H1 (cell line): ENCODE results near the gene GLO1. TPM values are rescaled to one million over a fixed set of nuclear protein-coding genes. Genes with fewer than 3 reads are reported as not detected.

Experiments used
- CTCF ChIA-PET: fragments of 300-600 bp; sonication (Branson Sonifier 250); formaldehyde crosslinking; loops from one replicate; lab custom pipeline; 2021; ENCODE audit not compliant: partially characterized antibody; lab: Charles Lee
- POLR2A ChIA-PET: fragments of 300-600 bp; sonication (Branson Sonifier 250); formaldehyde crosslinking; loops from one replicate; lab custom pipeline; 2021; ENCODE audit warnings: inconsistent platforms; ENCODE audit not compliant: partially characterized antibody; lab: Charles Lee
- DNase-seq, 2 experiments: peaks; one replicate each; pipeline versions ENCODE4 v3.0.0 to v3.0.0-alpha.2; 2010 to 2022; ENCODE audit warnings: low spot score in 2 of 2, low read depth in 1 of 2, mixed read lengths in 1 of 2
- FAIRE-seq: peaks from 2 replicates; lab custom pipeline; 2011; peaks lifted over from hg19 to GRCh38; lab: Jason Lieb, UNC
- H2AFZ ChIP-seq: 2 replicates; pipeline ENCODE4 v1.8.1; 2012; ENCODE audit warnings: low read length, inconsistent platforms
- H2AK5ac ChIP-seq: 2 replicates; pipeline ENCODE4 v1.6.1; 2013; ENCODE audit warnings: low read depth, low read length
- H2BK120ac ChIP-seq: replicated peaks from 2 replicates; pipeline ENCODE3; 2013; ENCODE audit warnings: low read depth, low read length, inconsistent platforms
- H2BK12ac ChIP-seq: 2 replicates; pipeline ENCODE4 v1.6.1; 2013; ENCODE audit warnings: low read depth, low read length
- H2BK15ac ChIP-seq: 2 replicates; pipeline ENCODE4 v1.6.1; 2013; ENCODE audit warnings: low read length
- H2BK20ac ChIP-seq: 2 replicates; pipeline ENCODE4 v1.6.1; 2013; ENCODE audit warnings: low read length
- H2BK5ac ChIP-seq: 2 replicates; pipeline ENCODE4 v1.6.1; 2013; ENCODE audit warnings: low read depth, low read length
- H3K14ac ChIP-seq: 2 replicates; pipeline ENCODE4 v1.6.1; 2013; ENCODE audit warnings: inconsistent platforms; ENCODE audit not compliant: insufficient read length
- H3K18ac ChIP-seq: 2 replicates; pipeline ENCODE4 v1.6.1; 2013; ENCODE audit warnings: low read length; ENCODE audit errors: extremely low read depth
- H3K23ac ChIP-seq: 2 replicates; pipeline ENCODE4 v1.6.1; 2013; ENCODE audit warnings: inconsistent platforms; ENCODE audit not compliant: insufficient read length
- H3K23me2 ChIP-seq: 2 replicates; pipeline ENCODE4 v1.6.1; 2013; ENCODE audit warnings: low read depth, low read length
- H3K27ac ChIP-seq: 2 replicates; pipeline ENCODE4 v1.6.1; 2011; ENCODE audit warnings: low read depth, low read length, inconsistent platforms
- H3K27me3 ChIP-seq, 4 experiments: replicated peaks in 1 of 4; 1 replicate in 1 of 4; 2 replicates in 3 of 4; pipeline versions ENCODE4 v1.6.1 to v1.8.1; 2011 to 2013; ENCODE audit warnings: low read length in 3 of 4, mild to moderate bottlenecking in 3 of 4, inconsistent platforms in 2 of 4, mixed read lengths in 2 of 4, moderate library complexity in 1 of 4; ENCODE audit not compliant: control insufficient read depth in 3 of 4, insufficient read depth in 3 of 4; ENCODE audit errors: extremely low read depth in 1 of 4
- H3K36me3 ChIP-seq, 4 experiments: 2 replicates each; pipeline versions ENCODE4 v1.6.1 to v1.8.1; 2011 to 2013; ENCODE audit warnings: mild to moderate bottlenecking in 4 of 4, low read length in 3 of 4, moderate library complexity in 2 of 4, control low read depth in 1 of 4, inconsistent platforms in 1 of 4; ENCODE audit not compliant: insufficient read depth in 4 of 4, control insufficient read depth in 2 of 4
- H3K4ac ChIP-seq: replicated peaks from 2 replicates; pipeline ENCODE3; 2013; ENCODE audit warnings: low read length, low read depth, mixed read lengths, inconsistent platforms; ENCODE audit not compliant: insufficient read length
- H3K4me1 ChIP-seq, 4 experiments: replicated peaks in 1 of 4; 1 replicate in 1 of 4; 2 replicates in 3 of 4; pipeline versions ENCODE4 v1.6.1 to v1.8.1; 2011 to 2013; ENCODE audit warnings: low read length in 3 of 4, inconsistent platforms in 2 of 4, mixed read lengths in 1 of 4; ENCODE audit not compliant: insufficient read depth in 4 of 4, control insufficient read depth in 3 of 4
- H3K4me2 ChIP-seq, 2 experiments: 2 replicates each; pipeline versions ENCODE4 v1.6.1 to v1.8.1; 2011 to 2013; ENCODE audit warnings: low read depth in 2 of 2, low read length in 2 of 2, control low read depth in 1 of 2, inconsistent platforms in 1 of 2, mild to moderate bottlenecking in 1 of 2; ENCODE audit not compliant: insufficient read depth in 1 of 2
- H3K4me3 ChIP-seq, 4 experiments: fragments of 200-600, 300-600 bp in 1 of 4; sonication (generic), shearing (Covaris generic), sonication (Bioruptor Twin) in 1 of 4; 2 replicates each; pipeline versions ENCODE4 v1.5.1 to v1.8.1; 2011 to 2016; ENCODE audit warnings: low read length in 4 of 4, low read depth in 3 of 4, control low read depth in 2 of 4, inconsistent platforms in 2 of 4, mild to moderate bottlenecking in 2 of 4, mixed read lengths in 1 of 4, moderate library complexity in 1 of 4; ENCODE audit not compliant: insufficient read depth in 2 of 4; ENCODE audit errors: extremely low read depth in 1 of 4
- H3K56ac ChIP-seq: replicated peaks from 2 replicates; pipeline ENCODE3; 2013; ENCODE audit warnings: low read depth, mild to moderate bottlenecking, mixed read lengths, low read length, inconsistent platforms; ENCODE audit not compliant: insufficient read length
- H3K79me1 ChIP-seq: 2 replicates; pipeline ENCODE4 v1.6.1; 2013; ENCODE audit warnings: low read depth, low read length, control low read depth
- H3K79me2 ChIP-seq, 2 experiments: 2 replicates each; pipeline versions ENCODE4 v1.6.1 to v1.8.1; 2012 to 2013; ENCODE audit warnings: low read length in 2 of 2, mild to moderate bottlenecking in 2 of 2, inconsistent platforms in 1 of 2; ENCODE audit not compliant: insufficient read depth in 2 of 2, control insufficient read depth in 1 of 2
- H3K9ac ChIP-seq, 4 experiments: replicated peaks in 1 of 4; 1 replicate in 1 of 4; 2 replicates in 3 of 4; pipeline versions ENCODE4 v1.6.1 to v1.8.1; 2011 to 2013; ENCODE audit warnings: low read depth in 3 of 4, low read length in 3 of 4, control low read depth in 2 of 4, mild to moderate bottlenecking in 2 of 4, moderate library complexity in 2 of 4, inconsistent platforms in 1 of 4; ENCODE audit errors: extremely low read depth in 1 of 4
- H3K9me3 ChIP-seq, 2 experiments: 2 replicates each; pipeline versions ENCODE4 v1.6.1 to v1.8.1; 2012 to 2013; ENCODE audit warnings: mild to moderate bottlenecking in 2 of 2, moderate library complexity in 2 of 2, control low read depth in 1 of 2, inconsistent platforms in 1 of 2, low read depth in 1 of 2, low read length in 1 of 2, mixed read lengths in 1 of 2; ENCODE audit not compliant: insufficient read depth in 2 of 2
- H4K20me1 ChIP-seq, 2 experiments: replicated peaks in 1 of 2; 2 replicates each; pipeline versions ENCODE3 to v1.8.1; 2011 to 2013; ENCODE audit warnings: inconsistent platforms in 2 of 2, low read length in 2 of 2, mild to moderate bottlenecking in 1 of 2; ENCODE audit not compliant: insufficient read depth in 2 of 2, control insufficient read depth in 1 of 2
- H4K5ac ChIP-seq: 2 replicates; pipeline ENCODE4 v1.6.1; 2013; ENCODE audit warnings: low read length, low read depth, mixed read lengths, inconsistent platforms; ENCODE audit not compliant: insufficient read length
- H4K8ac ChIP-seq: 2 replicates; pipeline ENCODE4 v1.8.0; 2013; ENCODE audit warnings: mild to moderate bottlenecking, moderate library complexity, low read length, inconsistent platforms; ENCODE audit not compliant: insufficient read depth; ENCODE audit errors: extremely low read depth
- H4K91ac ChIP-seq: replicated peaks from 2 replicates; pipeline ENCODE3; 2013; ENCODE audit warnings: low read length, mixed read lengths, inconsistent platforms; ENCODE audit not compliant: insufficient read length
- ATF2 ChIP-seq: IDR thresholded peaks from 2 replicates; pipeline ENCODE4 v1.6.1; 2012; ENCODE audit warnings: low read length, inconsistent platforms
- BRCA1 ChIP-seq: IDR thresholded peaks from 2 replicates; pipeline ENCODE4 v1.6.1; 2012; ENCODE audit warnings: low read depth, low read length, improper control_type of control experiment
- PHF8 ChIP-seq: fragments of 200-600 bp; sonication (generic); conservative IDR thresholded peaks from 2 replicates; pipeline ENCODE4 v1.7.1; 2012; ENCODE audit warnings: low read depth, mild to moderate bottlenecking, inconsistent platforms, low read length, moderate library complexity
- RBBP5 ChIP-seq: IDR thresholded peaks from 2 replicates; pipeline ENCODE4 v1.7.1; 2012; ENCODE audit warnings: low read depth, mild to moderate bottlenecking, inconsistent platforms, low read length, moderate library complexity, borderline replicate concordance
- RXRA ChIP-seq: IDR thresholded peaks from 2 replicates; pipeline ENCODE4 v1.6.1; 2011; ENCODE audit warnings: low read depth, mild to moderate bottlenecking, low read length, moderate library complexity; ENCODE audit not compliant: insufficient read depth
- SAP30 ChIP-seq: fragments of 300-600 bp; sonication (generic); IDR thresholded peaks from 2 replicates; pipeline ENCODE4 v1.7.1; 2012; ENCODE audit warnings: low read length, moderate library complexity, mild to moderate bottlenecking, inconsistent platforms; ENCODE audit not compliant: insufficient read depth, insufficient replicate concordance
- SP1 ChIP-seq: IDR thresholded peaks from 2 replicates; pipeline ENCODE4 v1.6.1; 2011; ENCODE audit warnings: low read depth, low read length
- TBP ChIP-seq: IDR thresholded peaks from 2 replicates; pipeline ENCODE4 v1.6.1; 2011; ENCODE audit warnings: low read depth, low read length, improper control_type of control experiment
- TCF12 ChIP-seq: IDR thresholded peaks from 2 replicates; pipeline ENCODE4 v1.6.1; 2011; ENCODE audit warnings: low read depth, mild to moderate bottlenecking, low read length
- WGBS, 2 experiments: shearing (Covaris generic) in 1 of 2; methylation state at CpG; one replicate each; pipeline versions ENCODE4 v1.1.6 to v1.1.7; 2013 to 2015; ENCODE audit warnings: low lambda C conversion rate in 2 of 2, mixed read lengths in 2 of 2, inconsistent platforms in 1 of 2, low coverage in 1 of 2, missing lambda C conversion rate in 1 of 2; ENCODE audit not compliant: insufficient replicate concordance in 2 of 2, insufficient coverage in 1 of 2, insufficient read length in 1 of 2; ENCODE audit errors: extremely low coverage in 1 of 2, missing lambda C conversion rate in 1 of 2; 5-methylcytosine and 5-hydroxymethylcytosine counted together
- polyA plus RNA-seq, 7 experiments: library from polyadenylated mRNA; depleted of rRNA in 3 of 7; stranded (reverse) in 5 of 7; unstranded in 2 of 7; fragments of >200 nt in 5 of 7; fragments of 200-250 nt in 2 of 7; gene quantifications; 1 replicate in 5 of 7; 2 replicates in 1 of 7; 4 replicates in 1 of 7; pipeline versions ENCODE4 v1.2.1 to v1.2.3, GENCODE V29; 2011 to 2013; ENCODE audit warnings: missing spikeins in 2 of 7, mixed read lengths in 2 of 7
- total RNA-seq: library from RNA; stranded (reverse); fragmentation: NEBNext Ultra II Directional; extraction: Animal tissue kit (Norgen Biotek cat#: 25700); gene quantifications from 2 replicates; pipeline ENCODE4 v1.2.1, GENCODE V29; 2021

Gene GLO1
- total and polyA plus RNA-seq, 2 of the 8 experiments (the other 6 are each of a cell fraction or from before 2014, with no cell fraction given), result 104 to 170 TPM

GRCh38 chr6:38703949-38704590 is 1.1 kb upstream of the GLO1 start:
- Histone ChIP-seq H3K23ac (no peak overlapping the region), H4K8ac (no peak overlapping the region), H3K23me2 (peaks cover 4% of the 10 kb centered on the region; the same call in 1 of the 2 replicates), H3K9ac (no peak overlapping the region), H3K36me3 (peaks cover 0 to 16% (median 3%) of the 10 kb centered on the region in 4 experiments; a peak in 2 of 8 replicates), H3K79me1 (no peaks in the 10 kb centered on the region), H3K27ac (no peak overlapping the region), H2BK15ac (no peak overlapping the region), H3K18ac (no peak overlapping the region), H2BK20ac (no peak overlapping the region), H3K27me3 (peaks cover 0 to 1% (median 0%) of the 10 kb centered on the region in 4 experiments; a peak in 1 of 7 replicates), H3K56ac (no peak overlapping the region), H3K4ac (no peak overlapping the region), H3K4me1 (no peaks in the 10 kb centered on the region), H2AFZ (no peak overlapping the region), H3K14ac (no peak overlapping the region), H3K9me3 (peaks cover 0 to 6% of the 10 kb centered on the region in 2 experiments; a peak in 1 of 4 replicates), H4K5ac (no peak overlapping the region), H3K4me3 (no peak overlapping the region), H2BK120ac (no peak overlapping the region), H2BK12ac (no peak overlapping the region), H3K4me2 (no peak overlapping the region), H4K20me1 (peaks cover 0 to 6% of the 10 kb centered on the region in 2 experiments), H4K91ac (no peak overlapping the region), H3K79me2 (peaks cover 3 to 27% of the 10 kb centered on the region in 2 experiments; a peak in 3 of 4 replicates), H2AK5ac (no peak overlapping the region), H2BK5ac (no peak overlapping the region)
- POLR2A ChIA-PET, result no interaction called here
- FAIRE-seq (no peak), DNase-seq (no peak)
- WGBS, 2 experiments, result 79% methylated on average over 5 of the region's 5 CpGs; no CpG with 5 or more reads in 1 of the 2 experiments
- CTCF ChIA-PET, result no interaction called here
- TF ChIP-seq TBP (no peak), PHF8 (no peak), SP1 (no peak), RBBP5 (no peak), SAP30 (no peak), TCF12 (no peak), BRCA1 (no peak), ATF2 (no peak), RXRA (no peak)
